Caco-2 (cell line): Measurements from ENCODE around the gene GDF7. TPM values are rescaled to one million over a fixed set of nuclear protein-coding genes. Genes with fewer than 3 reads are reported as not detected.

Source experiments
- BruUV-seq: library from RNA; stranded (reverse); fragments of 400-500 nt; replicated peaks from 2 replicates; lab custom pipeline; 2021; lab: Mats Ljungman, UMichigan
- CTCF ChIA-PET: fragments of 300-600 bp; sonication (Branson Sonifier 250); formaldehyde crosslinking; loops from one replicate; lab custom pipeline; 2022; ENCODE audit warnings: antibody characterized with exemption; lab: Charles Lee
- POLR2A ChIA-PET: fragments of 300-600 bp; sonication (Branson Sonifier 250); formaldehyde crosslinking; loops from one replicate; lab custom pipeline; 2022; ENCODE audit warnings: antibody characterized with exemption; lab: Charles Lee
- DNase-seq, 2 experiments: peaks; one replicate each; pipeline versions ENCODE4 v3.0.0 to v3.0.0-alpha.2; 2020 to 2022
- H3K27me3 ChIP-seq: replicated peaks from 2 replicates; pipeline ENCODE4 v1.6.0; 2011; ENCODE audit warnings: low read length; ENCODE audit not compliant: control insufficient read depth, insufficient read depth
- H3K36me3 ChIP-seq: 2 replicates; pipeline ENCODE4 v1.5.1; 2011; ENCODE audit warnings: low read length; ENCODE audit not compliant: control insufficient read depth, insufficient read depth
- H3K4me1 ChIP-seq: fragments of 250-450 bp; sonication (Bioruptor Pico); 2 replicates; pipeline ENCODE4 v1.5.1; 2020; ENCODE audit warnings: mild to moderate bottlenecking
- H3K4me3 ChIP-seq: 2 replicates; pipeline ENCODE4 v1.5.1; 2011; ENCODE audit warnings: low read depth, mild to moderate bottlenecking, control low read depth, low read length
- H3K9me3 ChIP-seq: fragments of 250-450 bp; sonication (Bioruptor Pico); 2 replicates; pipeline ENCODE4 v1.5.1; 2020; ENCODE audit warnings: mild to moderate bottlenecking, moderate library complexity
- H3K27ac Mint-ChIP-seq: one replicate; pipeline ENCODE4 v1.8.0; 2022; ENCODE audit warnings: mixed read lengths; ENCODE audit not compliant: unreplicated experiment
- H3K27me3 Mint-ChIP-seq: one replicate; pipeline ENCODE4 v1.8.0; 2022; ENCODE audit warnings: mixed read lengths; ENCODE audit not compliant: insufficient read depth, unreplicated experiment
- H3K36me3 Mint-ChIP-seq: one replicate; pipeline ENCODE4 v1.8.0; 2022; ENCODE audit warnings: mild to moderate bottlenecking, mixed read lengths; ENCODE audit not compliant: insufficient read depth, unreplicated experiment
- H3K4me1 Mint-ChIP-seq: one replicate; pipeline ENCODE4 v1.8.0; 2022; ENCODE audit warnings: low read depth, mixed read lengths; ENCODE audit not compliant: unreplicated experiment
- H3K4me3 Mint-ChIP-seq: one replicate; pipeline ENCODE4 v1.8.0; 2022; ENCODE audit warnings: mild to moderate bottlenecking, moderate library complexity, mixed read lengths; ENCODE audit not compliant: unreplicated experiment
- H3K9me3 Mint-ChIP-seq: one replicate; pipeline ENCODE4 v1.8.0; 2022; ENCODE audit warnings: mixed read lengths; ENCODE audit not compliant: unreplicated experiment
- intact Hi-C: fragments of 100-400 bp; cut with micrococcal nuclease; formaldehyde crosslinking; loops from one replicate; pipeline ENCODE4 v1.10.0; 2022; ENCODE audit not compliant: unreplicated experiment
- total RNA-seq: library from RNA; stranded (reverse); gene quantifications from 2 replicates; pipeline ENCODE4 v1.2.3, GENCODE V29; 2022
- TF ChIP-seq, protein P1 (sequence below), 2 experiments: fragments of 200-600 bp in 1 of 2; IDR thresholded peaks; 1 replicate in 1 of 2; 2 replicates in 1 of 2; pipeline versions ENCODE4 v1.5.1 to v1.8.0; 2011 to 2022; ENCODE audit warnings: antibody characterized with exemption in 1 of 2, control low read depth in 1 of 2, inconsistent platforms in 1 of 2, low read depth in 1 of 2, low read length in 1 of 2, mild to moderate bottlenecking in 1 of 2, moderate library complexity in 1 of 2; ENCODE audit not compliant: insufficient read depth in 1 of 2, severe bottlenecking in 1 of 2, unreplicated experiment in 1 of 2

GDF7 gene
- total RNA-seq, 1 experiment from 2014 or later, result 1.7 TPM

DNA sequence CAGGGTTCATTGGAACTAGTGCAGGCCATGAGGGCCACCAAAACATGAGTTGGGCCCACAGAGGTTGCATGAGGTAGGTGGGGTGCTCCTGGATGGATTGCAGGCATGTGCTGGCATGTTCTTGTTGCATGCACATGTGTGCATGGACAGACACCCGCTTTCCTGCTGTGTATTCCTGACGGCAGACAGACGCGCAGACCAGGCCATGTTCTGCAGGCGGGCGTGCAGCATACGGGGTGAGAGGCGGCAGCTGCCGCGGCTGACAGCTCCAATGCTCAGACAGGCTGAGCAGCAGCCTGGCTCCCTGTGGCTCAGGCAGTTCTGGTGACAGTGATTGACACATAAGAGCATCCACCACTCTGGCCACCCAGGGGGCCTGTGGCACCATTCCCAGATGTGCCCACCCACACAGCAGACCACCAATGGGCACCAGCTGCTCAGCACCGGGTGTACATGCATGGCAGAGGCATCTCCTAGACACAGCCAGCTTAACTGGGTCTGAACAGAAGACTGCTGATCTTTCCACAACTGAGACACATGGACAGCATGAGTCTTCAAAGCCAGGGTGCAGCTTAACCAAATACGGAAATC is 37.3 kb upstream of the GDF7 start:
- TF ChIP-seq, protein P1, sequence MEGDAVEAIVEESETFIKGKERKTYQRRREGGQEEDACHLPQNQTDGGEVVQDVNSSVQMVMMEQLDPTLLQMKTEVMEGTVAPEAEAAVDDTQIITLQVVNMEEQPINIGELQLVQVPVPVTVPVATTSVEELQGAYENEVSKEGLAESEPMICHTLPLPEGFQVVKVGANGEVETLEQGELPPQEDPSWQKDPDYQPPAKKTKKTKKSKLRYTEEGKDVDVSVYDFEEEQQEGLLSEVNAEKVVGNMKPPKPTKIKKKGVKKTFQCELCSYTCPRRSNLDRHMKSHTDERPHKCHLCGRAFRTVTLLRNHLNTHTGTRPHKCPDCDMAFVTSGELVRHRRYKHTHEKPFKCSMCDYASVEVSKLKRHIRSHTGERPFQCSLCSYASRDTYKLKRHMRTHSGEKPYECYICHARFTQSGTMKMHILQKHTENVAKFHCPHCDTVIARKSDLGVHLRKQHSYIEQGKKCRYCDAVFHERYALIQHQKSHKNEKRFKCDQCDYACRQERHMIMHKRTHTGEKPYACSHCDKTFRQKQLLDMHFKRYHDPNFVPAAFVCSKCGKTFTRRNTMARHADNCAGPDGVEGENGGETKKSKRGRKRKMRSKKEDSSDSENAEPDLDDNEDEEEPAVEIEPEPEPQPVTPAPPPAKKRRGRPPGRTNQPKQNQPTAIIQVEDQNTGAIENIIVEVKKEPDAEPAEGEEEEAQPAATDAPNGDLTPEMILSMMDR (IDR thresholded peaks at IDR 0.05; ENCODE audit: insufficient read depth in 1 of 2, low read depth in 1 of 2, low read length in 1 of 2, severe bottlenecking in 1 of 2, unreplicated experiment in 1 of 2), result no peak

DNA sequence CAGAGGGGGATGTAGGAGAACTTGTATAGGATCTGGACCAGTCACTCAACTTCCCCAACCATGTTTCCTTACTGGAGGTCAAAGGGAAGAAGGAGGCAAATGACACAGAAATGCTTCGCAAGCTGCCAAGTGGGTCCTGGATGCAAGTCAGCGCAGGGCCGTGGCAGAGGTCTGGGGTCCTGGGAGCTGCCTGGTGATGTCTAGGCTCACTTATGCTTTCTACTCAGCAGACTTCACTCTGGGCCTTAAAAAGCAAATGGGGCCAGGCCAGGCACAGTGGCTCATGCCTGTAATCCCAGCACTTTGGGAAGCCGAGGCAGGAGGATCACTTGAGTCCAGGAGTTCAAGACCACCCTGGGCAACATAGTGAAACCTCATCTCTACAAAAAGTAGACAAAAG is 36.0 kb upstream of the GDF7 start:
- TF ChIP-seq, protein P1 (IDR thresholded peaks at IDR 0.05; ENCODE audit: insufficient read depth in 1 of 2, low read depth in 1 of 2, low read length in 1 of 2, severe bottlenecking in 1 of 2, unreplicated experiment in 1 of 2), result no peak
- Mint-ChIP-seq H3K36me3 (no peaks in the 10 kb centered on the region), H3K27me3 (no peaks in the 10 kb centered on the region), H3K4me1 (no peaks in the 10 kb centered on the region), H3K27ac (no peak overlapping the region), H3K9me3 (no peaks in the 10 kb centered on the region), H3K4me3 (no peak overlapping the region)
- no peaks in the 10 kb centered on the region for H3K27me3 ChIP-seq
- CTCF ChIA-PET, result interaction anchor here (0.6 kb wide), 1 partner anchor 51 kb away, joined by 4 read pairs; no protein-coding TSS in a partner anchor
- no peaks in the 10 kb centered on the region for H3K9me3 ChIP-seq
- no TSS peak for BruUV-seq
- no peaks in the 10 kb centered on the region for H3K4me1 ChIP-seq
- no peaks in the 10 kb centered on the region; the same call in 1 of the 2 replicates for H3K36me3 ChIP-seq
- intact Hi-C loops, result no loop called here
- H3K4me3 ChIP-seq, result no peak overlapping the region
- POLR2A ChIA-PET, result no interaction called here
- no peak for DNase-seq

More for the DNA sequence above, 37.3 kb upstream of the GDF7 start:
- no peak overlapping the region for H3K4me3 ChIP-seq
- Mint-ChIP-seq H3K9me3 (no peaks in the 10 kb centered on the region), H3K36me3 (no peaks in the 10 kb centered on the region), H3K27me3 (no peaks in the 10 kb centered on the region), H3K27ac (no peak overlapping the region), H3K4me3 (no peak overlapping the region), H3K4me1 (no peaks in the 10 kb centered on the region)
- no peak for DNase-seq
- BruUV-seq, result no TSS peak
- H3K4me1 ChIP-seq, result no peaks in the 10 kb centered on the region
- H3K36me3 ChIP-seq, result no peaks in the 10 kb centered on the region; the same call in 1 of the 2 replicates
- ChIA-PET CTCF (no interaction called here), POLR2A (no interaction called here)
- H3K27me3 ChIP-seq, result no peaks in the 10 kb centered on the region
- intact Hi-C loops, result no loop called here
- no peaks in the 10 kb centered on the region for H3K9me3 ChIP-seq

DNA sequence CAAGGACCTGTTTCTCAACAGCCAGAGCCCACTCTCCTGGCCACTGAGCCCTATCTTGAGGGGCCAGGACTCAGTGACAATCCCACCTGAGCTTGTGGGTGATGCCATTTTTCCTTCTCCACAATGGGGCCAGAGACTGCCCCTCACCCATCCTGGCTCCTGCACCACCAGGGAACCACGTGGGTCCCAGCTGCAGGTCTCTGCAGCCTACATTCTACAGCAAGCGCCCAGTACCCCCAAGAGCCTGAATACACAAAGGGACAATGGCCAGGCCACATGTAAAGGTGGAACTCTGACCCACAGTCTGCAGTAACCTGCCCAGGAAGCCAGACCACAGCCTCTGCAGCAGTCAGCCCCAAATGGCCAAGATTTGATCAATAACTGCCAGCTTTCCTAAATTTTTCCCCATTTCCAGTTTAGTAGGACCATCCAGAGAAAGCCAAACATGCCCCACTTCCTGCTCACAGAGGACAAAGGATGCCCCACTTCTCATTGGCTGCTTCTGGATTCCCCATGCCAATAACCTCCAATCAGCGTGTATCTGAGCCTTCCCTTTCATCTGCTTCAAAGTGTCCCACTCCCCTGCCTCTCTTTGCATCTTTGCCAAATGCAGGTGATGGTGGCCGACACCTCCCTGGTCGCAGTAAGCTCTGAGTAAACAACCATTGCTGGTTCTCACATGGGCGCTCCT is 35.2 kb upstream of the GDF7 start:
- H3K27me3 Mint-ChIP-seq, result no peaks in the 10 kb centered on the region
- intact Hi-C loops, result no loop called here
- TF ChIP-seq, protein P1 (IDR thresholded peaks at IDR 0.05; ENCODE audit: insufficient read depth in 1 of 2, low read depth in 1 of 2, low read length in 1 of 2, severe bottlenecking in 1 of 2, unreplicated experiment in 1 of 2), result no peak
- Histone ChIP-seq H3K27me3 (no peaks in the 10 kb centered on the region), H3K4me1 (no peaks in the 10 kb centered on the region), H3K4me3 (no peak overlapping the region), H3K9me3 (no peaks in the 10 kb centered on the region), H3K36me3 (no peaks in the 10 kb centered on the region; the same call in 1 of the 2 replicates)
- H3K4me3 Mint-ChIP-seq, result no peak overlapping the region
- H3K27ac Mint-ChIP-seq, result peak overlapping the region; percentile 15
- ChIA-PET POLR2A (no interaction called here), CTCF (interaction anchor here (0.9 to 1.1 kb wide), 2 partner anchors 14 to 19 kb away, joined by 3 to 4 read pairs; no protein-coding TSS in a partner anchor)
- no peak for DNase-seq
- H3K36me3 Mint-ChIP-seq, result no peaks in the 10 kb centered on the region
- no TSS peak for BruUV-seq
- no peaks in the 10 kb centered on the region for H3K4me1 Mint-ChIP-seq
- H3K9me3 Mint-ChIP-seq, result no peaks in the 10 kb centered on the region
